WTC11 (cell line): ENCODE data around the gene REEP3.

Experiments
- CTCF ChIP-seq: fragments of 200-600 bp; IDR thresholded peaks from 2 replicates; pipeline ENCODE4 v1.8.0; 2022; ENCODE audit warnings: antibody characterized with exemption
- E2F1 ChIP-seq: sonication (generic); formaldehyde crosslinking; IDR thresholded peaks from 2 replicates; pipeline ENCODE4 v1.8.0; 2022; ENCODE audit warnings: mild to moderate bottlenecking, missing genetic modification reagents
- E2F5 ChIP-seq: sonication (generic); formaldehyde crosslinking; IDR thresholded peaks from 2 replicates; pipeline ENCODE4 v1.8.1; 2022; ENCODE audit warnings: mild to moderate bottlenecking, moderate library complexity, missing genetic modification reagents
- FOXP1 ChIP-seq: sonication (generic); formaldehyde crosslinking; IDR thresholded peaks from 2 replicates; pipeline ENCODE4 v1.8.0; 2022; ENCODE audit warnings: missing genetic modification reagents, mild to moderate bottlenecking, moderate library complexity, borderline replicate concordance
- NFE2L1 ChIP-seq: sonication (generic); formaldehyde crosslinking; IDR thresholded peaks from 2 replicates; pipeline ENCODE4 v1.8.1; 2023; ENCODE audit warnings: missing genetic modification reagents
- PRDM15 ChIP-seq: sonication (generic); formaldehyde crosslinking; IDR thresholded peaks from 2 replicates; pipeline ENCODE4 v1.8.0; 2022; ENCODE audit warnings: missing genetic modification reagents
- USF2 ChIP-seq: sonication (generic); formaldehyde crosslinking; IDR thresholded peaks from 2 replicates; pipeline ENCODE4 v1.8.1; 2023; ENCODE audit warnings: mild to moderate bottlenecking, missing genetic modification reagents, moderate library complexity

GRCh38 chr10:63503395-63503794 is 17.8 kb upstream of the REEP3 start:
- TF ChIP-seq USF2: no peak
- TF ChIP-seq CTCF: no peak
- no peak for TF ChIP-seq E2F1
- no peak for TF ChIP-seq NFE2L1 (CRISPR knock-in tag)
- TF ChIP-seq PRDM15 (CRISPR knock-in tag): no peak
- no peak for TF ChIP-seq FOXP1 (CRISPR knock-in tag)
- TF ChIP-seq E2F5: no peak
